GM19238 (cell line): Measurements from ENCODE around the gene IL1RAPL1.

ENCODE experiments used
- DNase-seq: peaks from one replicate; pipeline ENCODE4 v3.0.0; 2011; ENCODE audit warnings: low spot score; ENCODE audit not compliant: insufficient read length

IL1RAPL1 gene

GRCh38 chrX:29869837-29870236 is 1282.6 kb downstream of the IL1RAPL1 start:
- DNase-seq: no peak

GRCh38 chrX:29870608-29871007 is 1283.4 kb downstream of the IL1RAPL1 start:
- DNase-seq: no peak

- no peak for DNase-seq
Observed at GRCh38 chrX:29872831-29873230, 1285.6 kb downstream of the IL1RAPL1 start.

- DNase-seq: no peak
Observed at GRCh38 chrX:29876733-29877132, 1289.5 kb downstream of the IL1RAPL1 start.

GRCh38 chrX:29880977-29881376 is 1293.7 kb downstream of the IL1RAPL1 start:
- DNase-seq: no peak

GRCh38 chrX:29890004-29890403 is 1302.8 kb downstream of the IL1RAPL1 start:
- no peak for DNase-seq

- DNase-seq: no peak
Observed at GRCh38 chrX:29890646-29891200, 1303.5 kb downstream of the IL1RAPL1 start.

- DNase-seq: no peak
Observed at GRCh38 chrX:29902004-29902403, 1314.8 kb downstream of the IL1RAPL1 start.

GRCh38 chrX:29903360-29903759 is 1316.1 kb downstream of the IL1RAPL1 start:
- no peak for DNase-seq

GRCh38 chrX:29911673-29912072 is 1324.4 kb downstream of the IL1RAPL1 start:
- no peak for DNase-seq

GRCh38 chrX:29913647-29914046 is 1326.4 kb downstream of the IL1RAPL1 start:
- no peak for DNase-seq

- DNase-seq: no peak
Observed at GRCh38 chrX:29922607-29923006, 1335.4 kb downstream of the IL1RAPL1 start.

GRCh38 chrX:29926056-29926455 is 1338.8 kb downstream of the IL1RAPL1 start:
- no peak for DNase-seq

- no peak for DNase-seq
Observed at GRCh38 chrX:29926659-29927058, 1339.4 kb downstream of the IL1RAPL1 start.

- no peak for DNase-seq
Observed at GRCh38 chrX:29935455-29935854, 1348.2 kb downstream of the IL1RAPL1 start.

- no peak for DNase-seq
Observed at GRCh38 chrX:29940750-29941149, 1353.5 kb downstream of the IL1RAPL1 start.

GRCh38 chrX:29941287-29941686 is 1354.0 kb downstream of the IL1RAPL1 start:
- DNase-seq: no peak

GRCh38 chrX:29947225-29947624 is 1360.0 kb downstream of the IL1RAPL1 start:
- DNase-seq: no peak

GRCh38 chrX:29948653-29949052 is 1361.4 kb downstream of the IL1RAPL1 start:
- no peak for DNase-seq

- no peak for DNase-seq
Observed at GRCh38 chrX:29952016-29952415, 1364.8 kb downstream of the IL1RAPL1 start.

GRCh38 chrX:29962061-29962460 is 1374.8 kb downstream of the IL1RAPL1 start:
- no peak for DNase-seq

GRCh38 chrX:29965634-29966033 is 1378.4 kb downstream of the IL1RAPL1 start:
- no peak for DNase-seq

GRCh38 chrX:29992083-29992482 is 1404.8 kb downstream of the IL1RAPL1 start:
- DNase-seq: no peak

GRCh38 chrX:30005813-30006212 is 1418.6 kb downstream of the IL1RAPL1 start:
- no peak for DNase-seq
